ENCODE measurements around the gene FLOT1. TPM values are rescaled to one million over a fixed set of nuclear protein-coding genes. Genes with fewer than 3 reads are reported as not detected.

The FLOT1 gene
- total and polyA plus RNA-seq, 2 of the 13 experiments (the other 11 are each of a cell fraction or from before 2014, with no cell fraction given), result 82.3 to 130 TPM

GRCh38 chr6:30741789-30742315 lies 635 bp downstream of the FLOT1 start (continued):
- TF ChIP-seq PRPF4 (IDR thresholded peaks at IDR 0.05; ENCODE audit: low read depth, low read length, poor library complexity, severe bottlenecking) (no peak), AKNA (CRISPR knock-in tag; IDR thresholded peaks at IDR 0.05; ENCODE audit: borderline replicate concordance) (no peak), MBD4 (IDR thresholded peaks at IDR 0.05; ENCODE audit: borderline replicate concordance, low read length) (no peak), ZFP62 (CRISPR knock-in tag; IDR thresholded peaks at IDR 0.05) (no peak), ZBTB39 (CRISPR knock-in tag; IDR thresholded peaks at IDR 0.05) (no peak), ZNF709 (CRISPR knock-in tag; IDR thresholded peaks at IDR 0.05) (no peak), DNMT3B (CRISPR knock-in tag; conservative IDR thresholded peaks at IDR 0.05) (no peak), ZNF496 (CRISPR knock-in tag; IDR thresholded peaks at IDR 0.05; ENCODE audit: insufficient replicate concordance) (no peak), ZNF292 (CRISPR knock-in tag; IDR thresholded peaks at IDR 0.05; ENCODE audit: borderline replicate concordance, low read depth) (0 out of 2 replicates have a peak, but pooled peaks have one; percentile 50), ZNF782 (CRISPR knock-in tag; IDR thresholded peaks at IDR 0.05; ENCODE audit: borderline replicate concordance) (no peak), KLF15 (CRISPR knock-in tag; IDR thresholded peaks at IDR 0.05; ENCODE audit: borderline replicate concordance) (no peak), HOXA5 (CRISPR knock-in tag; IDR thresholded peaks at IDR 0.05) (no peak), MXD1 (CRISPR knock-in tag; IDR thresholded peaks at IDR 0.05) (no peak), ZNF652 (CRISPR knock-in tag; IDR thresholded peaks at IDR 0.05; ENCODE audit: borderline replicate concordance, low read depth) (no peak), ZNF644 (CRISPR knock-in tag; IDR thresholded peaks at IDR 0.05; ENCODE audit: low read depth) (no peak), ZNF574 (CRISPR knock-in tag; IDR thresholded peaks at IDR 0.05) (peak; percentile 13), ZNF337 (CRISPR knock-in tag; IDR thresholded peaks at IDR 0.05; ENCODE audit: borderline replicate concordance, low read depth) (no peak), ZNF761 (CRISPR knock-in tag; conservative IDR thresholded peaks at IDR 0.05) (no peak), TBX3 (IDR thresholded peaks at IDR 0.05; ENCODE audit: borderline replicate concordance) (no peak), ZBTB3 (CRISPR knock-in tag; IDR thresholded peaks at IDR 0.05; ENCODE audit: borderline replicate concordance, low read depth) (no peak)
